GM12878 (cell line): ENCODE data around the gene BCL11A. TPM values are rescaled to one million over a fixed set of nuclear protein-coding genes. Genes with fewer than 3 reads are reported as not detected.
A peak's percentile ranks its signal among the peaks of the same experiment; 100 is the strongest.

ENCODE experiments used
- ATAC-seq: fragments of 200-7000 bp; cut with Tn5 transposase; 3 replicates; pipeline ENCODE4 v1.9.1; 2020; ENCODE audit warnings: mild to moderate bottlenecking, moderate library complexity
- BruUV-seq: library from RNA; stranded (reverse); fragments of 400-500 nt; replicated peaks from 2 replicates; lab custom pipeline; 2021; lab: Mats Ljungman, UMichigan
- CTCF ChIA-PET: fragments of 300-600 bp; sonication (Branson Sonifier 250); formaldehyde crosslinking; extraction: SDS; loops from one replicate; lab custom pipeline; 2021; ENCODE audit warnings: inconsistent platforms; lab: Yijun Ruan, JAX
- POLR2A ChIA-PET: fragments of 350-600 bp; formaldehyde crosslinking; extraction: SDS; loops from one replicate; lab custom pipeline; 2021; ENCODE audit warnings: inconsistent platforms; lab: Charles Lee
- RAD21 ChIA-PET: fragments of 300-600 bp; sonication (Branson Sonifier 250); formaldehyde crosslinking; loops from one replicate; lab custom pipeline; 2023; ENCODE audit warnings: antibody characterized with exemption; ENCODE audit not compliant: unreplicated experiment; lab: Charles Lee
- SMC1A ChIA-PET: fragments of 300-600 bp; sonication (Branson Sonifier 250); formaldehyde crosslinking; loops from one replicate; lab custom pipeline; 2023; ENCODE audit not compliant: unreplicated experiment, uncharacterized antibody; lab: Charles Lee
- DNase-seq: peaks from one replicate; pipeline ENCODE4 v3.0.0-alpha.2; 2011; ENCODE audit warnings: low read depth, low spot score
- FAIRE-seq: peaks from 3 replicates; lab custom pipeline; 2011; peaks lifted over from hg19 to GRCh38; lab: Jason Lieb, UNC
- H2AFZ ChIP-seq: 2 replicates; pipeline ENCODE4 v1.6.0; 2011; ENCODE audit warnings: low read depth, low read length, control low read depth; ENCODE audit not compliant: control insufficient read depth
- H3K27ac ChIP-seq: 2 replicates; pipeline ENCODE4 v1.5.1; 2011; ENCODE audit warnings: control low read depth; ENCODE audit not compliant: control insufficient read depth, insufficient read depth
- H3K27me3 ChIP-seq, 2 experiments: replicated peaks in 1 of 2; 2 replicates each; pipeline versions ENCODE4 v1.6.0 to v1.6.1; 2011; ENCODE audit warnings: low read length in 1 of 2; ENCODE audit not compliant: control insufficient read depth in 2 of 2, insufficient read depth in 2 of 2
- H3K36me3 ChIP-seq, 2 experiments: 2 replicates each; pipeline ENCODE4 v1.5.1; 2011; ENCODE audit warnings: low read length in 1 of 2; ENCODE audit not compliant: control insufficient read depth in 2 of 2, insufficient read depth in 2 of 2
- H3K4me1 ChIP-seq: 2 replicates; pipeline ENCODE4 v1.6.1; 2011; ENCODE audit warnings: mild to moderate bottlenecking, low read length, moderate library complexity, mixed read lengths; ENCODE audit not compliant: control insufficient read depth, insufficient read depth
- H3K4me2 ChIP-seq: 2 replicates; pipeline ENCODE4 v1.6.0; 2011; ENCODE audit warnings: control low read depth; ENCODE audit not compliant: control insufficient read depth, insufficient read depth
- H3K4me3 ChIP-seq: fragments of 200-600 bp; sonication (generic); 2 replicates; pipeline ENCODE4 v1.5.1; 2016
- H3K79me2 ChIP-seq: 2 replicates; pipeline ENCODE4 v1.6.0; 2011; ENCODE audit warnings: low read length; ENCODE audit not compliant: control insufficient read depth, insufficient read depth
- H3K9ac ChIP-seq: 2 replicates; pipeline ENCODE4 v1.8.0; 2011; ENCODE audit warnings: low read length, control low read depth, mixed read lengths; ENCODE audit not compliant: control insufficient read depth, insufficient read depth
- H3K9me3 ChIP-seq: replicated peaks from 3 replicates; pipeline ENCODE4 v1.5.1; 2011; ENCODE audit warnings: mild to moderate bottlenecking, low read length; ENCODE audit not compliant: control insufficient read depth, insufficient read depth
- H4K20me1 ChIP-seq: 2 replicates; pipeline ENCODE4 v1.6.0; 2011; ENCODE audit not compliant: control insufficient read depth, insufficient read depth
- ATF3 ChIP-seq: IDR thresholded peaks from 2 replicates; pipeline ENCODE4 v1.6.1; 2011; ENCODE audit warnings: low read depth, mild to moderate bottlenecking, low read length, moderate library complexity, borderline replicate concordance; ENCODE audit errors: extremely low read depth
- BCL11A ChIP-seq: IDR thresholded peaks from 2 replicates; pipeline ENCODE4 v1.6.1; 2011; ENCODE audit warnings: low read depth, low read length
- BMI1 ChIP-seq: fragments of 450-650 bp; IDR thresholded peaks from 2 replicates; pipeline ENCODE4 v1.6.1; 2016; ENCODE audit warnings: mild to moderate bottlenecking, moderate library complexity, borderline replicate concordance
- CHD2 ChIP-seq: IDR thresholded peaks from 2 replicates; pipeline ENCODE4 v1.6.1; 2011; ENCODE audit warnings: low read depth, low read length, improper control_type of control experiment, borderline replicate concordance
- CHD4 ChIP-seq: fragments of 200-600 bp; sonication (generic); IDR thresholded peaks from 2 replicates; pipeline ENCODE4 v1.6.1; 2016; ENCODE audit warnings: mild to moderate bottlenecking
- CREB1 ChIP-seq: IDR thresholded peaks from 2 replicates; pipeline ENCODE4 v1.6.1; 2012; ENCODE audit warnings: low read depth, mild to moderate bottlenecking, inconsistent platforms
- CREM ChIP-seq: IDR thresholded peaks from 2 replicates; pipeline ENCODE4 v1.6.1; 2014; ENCODE audit warnings: antibody characterized with exemption, low read depth
- EED ChIP-seq: sonication (generic); IDR thresholded peaks from 2 replicates; pipeline ENCODE4 v1.6.1; 2016; ENCODE audit warnings: antibody characterized with exemption, low read depth
- ETV6 ChIP-seq, 2 experiments: fragments of 450-650 bp in 1 of 2; IDR thresholded peaks in 1 of 2; conservative IDR thresholded peaks in 1 of 2; 2 replicates each; pipeline ENCODE4 v1.6.1; 2014; ENCODE audit warnings: antibody characterized with exemption in 1 of 2, borderline replicate concordance in 1 of 2, low read depth in 1 of 2, mild to moderate bottlenecking in 1 of 2, moderate library complexity in 1 of 2
- HDAC2 ChIP-seq: fragments of 200-600 bp; sonication (generic); IDR thresholded peaks from 2 replicates; pipeline ENCODE4 v1.6.1; 2017
- JUNB ChIP-seq: IDR thresholded peaks from 2 replicates; pipeline ENCODE4 v1.6.1; 2016; ENCODE audit warnings: antibody characterized with exemption, mild to moderate bottlenecking
- KDM1A ChIP-seq: fragments of 200-600 bp; sonication (generic); IDR thresholded peaks from 2 replicates; pipeline ENCODE4 v1.6.1; 2016; ENCODE audit warnings: borderline replicate concordance
- MTA2 ChIP-seq: fragments of 450-650 bp; IDR thresholded peaks from 2 replicates; pipeline ENCODE4 v1.6.1; 2016; ENCODE audit warnings: low read depth, mild to moderate bottlenecking, moderate library complexity
- NFIC ChIP-seq: IDR thresholded peaks from 2 replicates; pipeline ENCODE4 v1.6.1; 2012; ENCODE audit warnings: low read depth, mild to moderate bottlenecking, inconsistent platforms, low read length, moderate library complexity
- PAX8 ChIP-seq: fragments of 450-650 bp; IDR thresholded peaks from 2 replicates; pipeline ENCODE4 v1.6.1; 2017; ENCODE audit warnings: mild to moderate bottlenecking, moderate library complexity
- PKNOX1 ChIP-seq: fragments of 450-650 bp; IDR thresholded peaks from 2 replicates; pipeline ENCODE4 v1.6.1; 2016; ENCODE audit warnings: mild to moderate bottlenecking
- PML ChIP-seq: IDR thresholded peaks from 2 replicates; pipeline ENCODE4 v1.6.1; 2012; ENCODE audit warnings: low read length, inconsistent platforms
- POU2F2 ChIP-seq: IDR thresholded peaks from 3 replicates; pipeline ENCODE4 v1.6.1; 2011; ENCODE audit warnings: low read depth, mild to moderate bottlenecking, low read length, borderline replicate concordance
- RAD51 ChIP-seq: fragments of 450-650 bp; IDR thresholded peaks from 2 replicates; pipeline ENCODE4 v1.6.1; 2016; ENCODE audit warnings: moderate library complexity, mild to moderate bottlenecking, inconsistent platforms
- RUNX3 ChIP-seq: IDR thresholded peaks from 2 replicates; pipeline ENCODE4 v1.6.1; 2012; ENCODE audit warnings: low read length, inconsistent platforms
- SMC3 ChIP-seq: IDR thresholded peaks from 2 replicates; pipeline ENCODE4 v1.6.1; 2011; ENCODE audit warnings: low read length, improper control_type of control experiment, borderline replicate concordance
- SREBF2 ChIP-seq: IDR thresholded peaks from 2 replicates; pipeline ENCODE4 v1.6.1; 2012; ENCODE audit warnings: mild to moderate bottlenecking, low read length
- SRF ChIP-seq, 2 experiments: IDR thresholded peaks; 2 replicates each; pipeline ENCODE4 v1.6.1; 2011; ENCODE audit warnings: low read depth in 2 of 2, low read length in 2 of 2, mild to moderate bottlenecking in 1 of 2, moderate library complexity in 1 of 2
- ZNF24 ChIP-seq: fragments of 450-650 bp; IDR thresholded peaks from 2 replicates; pipeline ENCODE4 v1.6.1; 2017; ENCODE audit warnings: antibody characterized with exemption, mild to moderate bottlenecking
- ZSCAN29 ChIP-seq: fragments of 450-650 bp; IDR thresholded peaks from 2 replicates; pipeline ENCODE4 v1.6.1; 2017; ENCODE audit warnings: mild to moderate bottlenecking, moderate library complexity
- WGBS: methylation state at CpG from one replicate; pipeline ENCODE4 v1.1.6; 2016; ENCODE audit warnings: low lambda C conversion rate; ENCODE audit not compliant: insufficient replicate concordance, insufficient coverage; ENCODE audit errors: missing lambda C conversion rate; 5-methylcytosine and 5-hydroxymethylcytosine counted together
- in situ Hi-C: fragments of 300-500 bp; cut with MboI; formaldehyde crosslinking; loops from 9 replicates; pipeline ENCODE4 v1.14.3; 2018; ENCODE audit warnings: mixed read lengths
- intact Hi-C: fragments of 100-400 bp; cut with micrococcal nuclease; formaldehyde crosslinking; loops from one replicate; pipeline ENCODE4 v1.14.2; 2022; ENCODE audit not compliant: unreplicated experiment
- polyA plus RNA-seq, 11 experiments: library from polyadenylated mRNA; depleted of rRNA in 4 of 11; unstranded in 6 of 11; stranded (reverse) in 5 of 11; fragments of >200 nt; fragmentation: Nextera tagmentation in 4 of 11; fragmentation: Illumina TruSeq in 1 of 11; extraction: Ambion mirVana in 4 of 11; extraction: Trizol in 1 of 11; gene quantifications; 1 replicate in 1 of 11; 2 replicates in 10 of 11; pipeline versions ENCODE4 v1.2.1 to v1.2.3, GENCODE V29; 2011 to 2016; ENCODE audit warnings: inconsistent platforms in 2 of 11, missing spikeins in 2 of 11, low read depth in 1 of 11
- total RNA-seq, 4 experiments: library from RNA; depleted of rRNA in 3 of 4; stranded (reverse); fragments of >200 nt in 3 of 4; fragmentation: Illumina TruSeq in 1 of 4; extraction: Trizol in 1 of 4; gene quantifications; 2 replicates each; pipeline versions ENCODE4 v1.2.1 to v1.2.3, GENCODE V29; 2013 to 2021
- TF ChIP-seq, protein P1 (sequence below): fragments of 450-650 bp; IDR thresholded peaks from 2 replicates; pipeline ENCODE4 v1.6.1; 2017; ENCODE audit warnings: borderline replicate concordance

The BCL11A gene
- total and polyA plus RNA-seq, 10 of the 15 experiments (the other 5 are each of a cell fraction or from before 2014, with no cell fraction given): 7.5 to 26.6 (median 11.1) TPM; not detected in 1

DNA sequence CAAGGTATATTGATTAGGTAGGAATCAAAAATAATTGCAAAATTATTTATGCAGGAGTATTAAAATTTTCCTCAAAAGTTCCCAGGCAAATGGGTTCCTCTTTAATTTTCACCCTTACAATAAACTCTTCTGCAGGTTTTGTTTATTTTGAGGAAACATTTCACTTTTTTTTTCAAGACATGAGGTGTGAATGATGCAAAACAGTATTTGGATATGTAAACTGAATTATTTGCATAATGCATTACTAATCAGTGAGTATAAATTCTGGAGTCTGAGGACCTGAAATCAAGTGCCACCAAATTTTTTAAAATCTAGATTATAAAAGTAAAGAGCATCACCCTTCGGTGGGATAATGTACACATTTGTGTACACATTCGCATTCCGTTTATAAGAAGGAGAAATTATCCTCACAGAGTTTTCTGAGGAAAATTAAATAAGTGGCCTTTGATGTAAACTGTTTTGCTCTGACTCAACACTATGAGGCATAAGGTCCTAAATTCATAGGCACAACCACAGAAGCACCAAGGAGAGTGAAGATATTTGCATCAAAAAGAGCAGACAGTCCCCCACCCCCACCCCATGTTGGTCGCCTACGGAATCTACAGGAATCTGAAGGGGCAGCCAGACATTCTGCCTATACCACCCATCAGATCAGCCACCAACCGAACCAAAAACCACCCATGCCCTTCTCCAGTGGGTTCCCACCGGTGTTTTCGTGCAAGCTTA is 33.1 kb downstream of the BCL11A start:
- CTCF ChIA-PET: no interaction called here
- Histone ChIP-seq H3K27me3 (no peaks in the 10 kb centered on the region), H3K4me3 (no peak overlapping the region), H3K4me2 (peak overlapping the region; percentile 44), H2AFZ (no peak overlapping the region), H3K9me3 (no peaks in the 10 kb centered on the region), H3K9ac (no peak overlapping the region), H3K27ac (peak overlapping the region; percentile 57), H3K79me2 (peaks cover 77% of the 10 kb centered on the region), H4K20me1 (no peaks in the 10 kb centered on the region; the same call in 1 of the 2 replicates), H3K36me3 (peaks cover 0 to 12% of the 10 kb centered on the region in 2 experiments; a peak in 1 of 4 replicates), H3K4me1 (peaks cover 53% of the 10 kb centered on the region)
- WGBS: 37% methylated on average over 8 of the region's 8 CpGs
- FAIRE-seq (no peak), DNase-seq (no peak), ATAC-seq (no peak)
- in situ Hi-C loops: no loop called here
- SMC1A ChIA-PET: interaction anchor here (0.8 kb wide), 1 partner anchor 13 kb away, joined by 3 read pairs; no protein-coding TSS in a partner anchor
- BruUV-seq: no TSS peak
- POLR2A ChIA-PET: no interaction called here
- intact Hi-C loops: no loop called here
- RAD21 ChIA-PET: no interaction called here
- TF ChIP-seq RAD51 (no peak), KDM1A (no peak), SMC3 (no peak), RUNX3 (peak; percentile 53; the same call in 1 of the 2 replicates), ZNF24 (no peak), CREM (no peak), ZSCAN29 (no peak), BMI1 (no peak), PKNOX1 (no peak), PAX8 (no peak), NFIC (peak; percentile 44; the same call in 1 of the 2 replicates), HDAC2 (no peak), ATF3 (no peak), PML (no peak), ETV6 (conservative IDR thresholded peaks at IDR 0.05 in 1 of 2, IDR thresholded peaks at IDR 0.05 in 1 of 2; ENCODE audit: borderline replicate concordance in 1 of 2, low read depth in 1 of 2) (no peak), CHD2 (no peak), CHD4 (no peak), SRF (IDR thresholded peaks at IDR 0.05; ENCODE audit: low read depth in 2 of 2, low read length in 2 of 2) (no peak), BCL11A (no peak), MTA2 (no peak), POU2F2 (0 out of 3 replicates have a peak, but pooled peaks have one; percentile 34), EED (0 out of 2 replicates have a peak, but pooled peaks have one; percentile 18), CREB1 (no peak), SREBF2 (no peak), JUNB (peak; percentile 52)
- TF ChIP-seq, protein P1, sequence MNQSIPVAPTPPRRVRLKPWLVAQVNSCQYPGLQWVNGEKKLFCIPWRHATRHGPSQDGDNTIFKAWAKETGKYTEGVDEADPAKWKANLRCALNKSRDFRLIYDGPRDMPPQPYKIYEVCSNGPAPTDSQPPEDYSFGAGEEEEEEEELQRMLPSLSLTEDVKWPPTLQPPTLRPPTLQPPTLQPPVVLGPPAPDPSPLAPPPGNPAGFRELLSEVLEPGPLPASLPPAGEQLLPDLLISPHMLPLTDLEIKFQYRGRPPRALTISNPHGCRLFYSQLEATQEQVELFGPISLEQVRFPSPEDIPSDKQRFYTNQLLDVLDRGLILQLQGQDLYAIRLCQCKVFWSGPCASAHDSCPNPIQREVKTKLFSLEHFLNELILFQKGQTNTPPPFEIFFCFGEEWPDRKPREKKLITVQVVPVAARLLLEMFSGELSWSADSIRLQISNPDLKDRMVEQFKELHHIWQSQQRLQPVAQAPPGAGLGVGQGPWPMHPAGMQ: no peak
